Central memory CD8-positive, alpha-beta T cell (primary cell): ENCODE results near the gene NOP10.

ENCODE experiments used
- ATAC-seq: fragments of 150-1000 bp; cut with Tn5 transposase; replicated peaks from 2 replicates; pipeline ENCODE4 v1.10.0; 2022; ENCODE audit warnings: mild to moderate bottlenecking, moderate FRiP score, moderate number of reproducible peaks; ENCODE audit not compliant: poor library complexity, severe bottlenecking; ENCODE audit errors: extremely low read depth
- DNase-seq, 2 donors: peaks; one replicate each; pipeline ENCODE4 v3.0.0; 2021; ENCODE audit warnings: low spot score in 2 of 2
- H3K27ac Mint-ChIP-seq: one replicate; pipeline ENCODE4 v1.8.0; 2022; ENCODE audit warnings: low read depth, mild to moderate bottlenecking, moderate library complexity, mixed read lengths
- H3K27me3 Mint-ChIP-seq: one replicate; pipeline ENCODE4 v1.8.0; 2022; ENCODE audit warnings: mixed read lengths
- H3K36me3 Mint-ChIP-seq: one replicate; pipeline ENCODE4 v1.8.0; 2022; ENCODE audit warnings: mild to moderate bottlenecking, moderate library complexity, mixed read lengths; ENCODE audit not compliant: insufficient read depth
- H3K4me1 Mint-ChIP-seq: one replicate; pipeline ENCODE4 v1.8.0; 2022; ENCODE audit warnings: mixed read lengths
- H3K4me3 Mint-ChIP-seq: one replicate; pipeline ENCODE4 v1.8.0; 2022; ENCODE audit warnings: mild to moderate bottlenecking, moderate library complexity, mixed read lengths
- H3K9me3 Mint-ChIP-seq: one replicate; pipeline ENCODE4 v1.8.0; 2022; ENCODE audit warnings: mixed read lengths

The NOP10 gene

DNA sequence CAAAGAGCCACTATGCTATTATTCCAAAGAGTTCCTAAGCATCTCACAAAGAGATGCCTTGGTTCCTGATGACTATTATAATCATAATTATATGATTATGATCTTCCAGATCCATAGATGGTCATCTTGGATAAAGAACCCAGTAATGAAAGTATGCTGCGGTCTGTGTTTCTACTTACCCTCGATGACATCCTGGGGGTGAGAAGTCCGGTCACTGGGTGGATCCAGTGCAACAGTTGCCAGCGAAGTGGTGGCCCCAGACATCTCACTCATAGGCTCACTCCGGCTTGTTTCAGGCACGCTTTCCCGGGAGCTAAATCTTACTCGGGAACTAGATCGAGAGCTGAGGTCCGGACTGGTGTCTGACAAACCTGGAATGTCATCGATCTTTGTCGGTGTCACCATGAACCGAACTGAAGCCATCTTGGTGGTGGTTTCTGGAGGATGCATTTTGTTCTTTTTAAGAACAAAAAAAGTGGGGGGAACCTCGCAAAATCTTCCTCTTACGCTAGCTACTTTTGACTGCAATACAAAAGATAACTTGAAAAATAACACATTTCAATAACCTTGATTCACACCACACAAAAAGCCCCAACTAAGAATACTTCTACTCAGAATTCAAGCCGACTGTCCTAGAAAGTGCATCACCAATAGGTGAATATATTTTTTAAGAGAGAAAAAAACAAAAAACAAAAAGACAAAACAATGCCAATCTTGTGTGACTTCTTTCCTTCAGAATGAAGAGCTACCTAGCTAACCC is 6.5 kb downstream of the NOP10 start:
- Mint-ChIP-seq H3K27ac (peak overlapping the region; percentile 96), H3K36me3 (peaks cover 25% of the 10 kb centered on the region), H3K9me3 (no peaks in the 10 kb centered on the region), H3K4me1 (peaks cover 44% of the 10 kb centered on the region), H3K27me3 (no peaks in the 10 kb centered on the region), H3K4me3 (peak overlapping the region; percentile 96)
- no peak for DNase-seq
- no peak for ATAC-seq

DNA sequence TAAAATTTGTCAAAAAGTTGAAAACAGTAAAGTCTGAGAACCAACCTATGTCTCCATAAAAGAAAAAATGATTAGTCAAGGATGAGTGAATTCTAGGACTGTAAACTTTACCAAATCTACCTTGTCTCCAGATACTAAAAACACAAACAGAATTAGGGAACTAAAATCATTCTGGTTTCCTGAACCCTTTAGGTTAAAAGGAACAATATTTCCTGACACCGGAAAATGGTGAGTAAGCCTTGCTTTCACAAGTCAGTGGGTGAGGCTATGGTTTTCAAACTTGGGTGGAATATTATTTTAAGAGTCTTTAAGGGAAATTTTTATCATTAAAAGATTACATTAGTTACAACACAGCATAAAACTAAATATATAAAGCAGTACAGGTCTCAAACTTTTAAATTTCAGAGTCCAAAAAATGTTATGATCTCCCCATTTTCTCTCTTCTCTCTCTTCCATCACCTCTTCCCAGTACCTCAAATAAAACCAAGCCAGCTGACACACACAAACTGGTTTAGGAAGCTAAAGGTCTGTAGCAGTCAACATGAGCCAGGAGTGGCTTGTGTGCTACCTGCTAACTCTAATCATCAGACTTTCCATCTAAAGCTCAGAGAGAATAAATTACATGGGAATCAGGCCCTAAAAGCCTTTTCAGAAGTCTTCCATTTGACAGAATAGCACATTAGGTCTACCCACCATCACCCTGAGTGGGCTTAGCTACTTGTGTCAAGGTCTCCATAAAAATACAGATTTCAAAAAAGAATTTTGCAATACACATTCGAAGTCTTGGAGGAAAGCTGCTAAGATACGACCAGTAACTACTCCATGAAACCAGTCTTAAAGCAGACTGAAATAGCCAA is 7.5 kb downstream of the NOP10 start:
- Mint-ChIP-seq H3K9me3 (no peaks in the 10 kb centered on the region), H3K4me3 (peak overlapping the region; percentile 96), H3K27me3 (no peaks in the 10 kb centered on the region), H3K4me1 (peaks cover 41% of the 10 kb centered on the region), H3K27ac (peak overlapping the region; percentile 96), H3K36me3 (peaks cover 19% of the 10 kb centered on the region)
- ATAC-seq, result no peak
- no peak for DNase-seq

DNA sequence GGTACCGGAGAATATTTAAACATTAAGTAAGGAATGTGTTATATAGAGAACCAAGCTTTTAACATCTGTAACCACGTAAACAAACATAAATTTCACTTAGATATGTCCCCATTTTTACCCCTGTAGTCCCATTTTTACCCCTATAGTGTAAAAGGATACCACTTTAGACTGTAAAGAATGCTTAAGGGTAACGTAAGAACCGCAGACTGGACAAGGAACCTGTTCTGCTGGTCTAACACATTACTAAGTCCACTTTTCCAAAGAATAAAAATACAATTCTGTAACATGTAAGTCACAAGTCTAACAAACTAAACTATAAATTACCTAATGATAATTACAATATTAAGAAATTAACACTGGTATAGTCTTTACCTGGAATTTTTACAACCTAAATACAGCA is 8.3 kb downstream of the NOP10 start:
- Mint-ChIP-seq H3K36me3 (peaks cover 15% of the 10 kb centered on the region), H3K27me3 (no peaks in the 10 kb centered on the region), H3K4me3 (peak overlapping the region; percentile 96), H3K9me3 (no peaks in the 10 kb centered on the region), H3K27ac (peak overlapping the region; percentile 96), H3K4me1 (peaks cover 47% of the 10 kb centered on the region)
- ATAC-seq (no peak), DNase-seq (no peak)

DNA sequence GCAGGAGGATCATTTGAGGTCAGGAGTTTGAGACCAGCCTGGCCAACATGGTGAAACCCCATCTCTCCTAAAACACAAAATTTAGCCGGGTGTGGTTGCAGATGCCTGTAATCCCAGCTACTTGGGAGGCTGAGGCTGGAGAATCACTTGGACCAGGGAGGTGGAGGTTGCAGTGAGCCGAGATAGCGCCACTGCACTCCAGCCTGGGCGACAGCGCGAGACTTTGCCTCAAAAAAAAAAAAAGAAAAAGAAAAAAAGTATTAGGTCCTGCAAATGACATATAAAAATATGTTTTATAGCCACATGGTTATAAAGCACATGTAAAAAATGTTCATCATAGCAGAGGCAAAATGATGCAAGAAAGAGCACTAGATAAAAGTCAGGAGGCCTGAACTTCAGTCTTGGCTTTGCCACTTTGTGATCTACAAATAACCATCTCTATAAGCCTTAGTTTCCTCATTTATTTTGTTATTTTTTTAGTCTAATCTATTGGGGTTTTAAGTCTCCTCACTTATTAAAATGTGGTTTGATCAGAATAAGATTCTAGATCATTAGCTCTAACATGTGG is 10.3 kb downstream of the NOP10 start:
- H3K27me3 Mint-ChIP-seq, result no peaks in the 10 kb centered on the region
- no peak overlapping the region for H3K4me3 Mint-ChIP-seq
- H3K36me3 Mint-ChIP-seq, result peaks cover 13% of the 10 kb centered on the region
- H3K4me1 Mint-ChIP-seq, result peaks cover 55% of the 10 kb centered on the region
- no peak overlapping the region for H3K27ac Mint-ChIP-seq
- no peaks in the 10 kb centered on the region for H3K9me3 Mint-ChIP-seq
- ATAC-seq (no peak), DNase-seq (no peak)

DNA sequence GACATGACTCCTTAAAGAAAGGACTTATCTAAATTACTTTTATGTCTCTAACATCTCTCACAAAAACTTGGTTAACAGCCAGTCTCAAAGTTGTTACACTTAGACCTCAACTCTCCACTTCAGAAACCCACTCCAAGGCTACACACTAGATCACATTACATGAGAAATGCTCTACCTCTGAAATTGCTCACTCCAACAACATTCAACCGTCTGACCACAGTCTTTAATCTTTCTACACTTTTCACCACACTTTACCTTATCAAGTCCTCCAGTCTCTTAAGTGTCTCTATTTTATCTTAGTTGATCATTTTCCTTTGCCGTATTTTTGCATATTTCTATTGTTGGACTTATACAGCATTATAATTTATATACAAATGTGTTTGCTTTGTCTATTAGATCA is 11.1 kb downstream of the NOP10 start:
- Mint-ChIP-seq H3K9me3 (no peaks in the 10 kb centered on the region), H3K4me3 (no peak overlapping the region), H3K36me3 (peaks cover 6% of the 10 kb centered on the region), H3K4me1 (peaks cover 50% of the 10 kb centered on the region), H3K27me3 (no peaks in the 10 kb centered on the region), H3K27ac (peak overlapping the region; percentile 19)
- no peak for DNase-seq
- peak; percentile 84 for ATAC-seq

DNA sequence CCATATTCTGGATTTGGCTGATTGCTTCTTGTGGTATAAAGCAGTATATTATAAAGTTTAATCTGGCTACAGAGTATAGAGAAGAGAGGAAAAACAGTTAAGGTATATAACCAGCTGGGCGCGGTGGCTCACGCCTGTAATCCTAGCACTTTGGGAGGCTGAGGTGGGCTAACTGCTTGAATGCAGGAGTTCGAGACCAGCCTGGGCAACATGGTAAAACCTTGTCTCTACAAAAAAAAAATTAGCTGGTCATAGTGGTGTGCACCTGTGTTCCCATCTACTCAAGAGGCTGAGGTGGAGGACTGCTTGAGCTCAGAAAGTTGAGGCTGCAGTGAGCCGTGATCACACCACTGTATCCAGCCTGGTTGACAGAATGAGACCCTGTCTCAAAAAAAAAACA is 12.7 kb downstream of the NOP10 start:
- Mint-ChIP-seq H3K36me3 (peaks cover 3% of the 10 kb centered on the region), H3K27ac (no peak overlapping the region), H3K4me1 (peaks cover 35% of the 10 kb centered on the region), H3K27me3 (no peaks in the 10 kb centered on the region), H3K9me3 (no peaks in the 10 kb centered on the region), H3K4me3 (no peak overlapping the region)
- ATAC-seq (no peak), DNase-seq (no peak)

DNA sequence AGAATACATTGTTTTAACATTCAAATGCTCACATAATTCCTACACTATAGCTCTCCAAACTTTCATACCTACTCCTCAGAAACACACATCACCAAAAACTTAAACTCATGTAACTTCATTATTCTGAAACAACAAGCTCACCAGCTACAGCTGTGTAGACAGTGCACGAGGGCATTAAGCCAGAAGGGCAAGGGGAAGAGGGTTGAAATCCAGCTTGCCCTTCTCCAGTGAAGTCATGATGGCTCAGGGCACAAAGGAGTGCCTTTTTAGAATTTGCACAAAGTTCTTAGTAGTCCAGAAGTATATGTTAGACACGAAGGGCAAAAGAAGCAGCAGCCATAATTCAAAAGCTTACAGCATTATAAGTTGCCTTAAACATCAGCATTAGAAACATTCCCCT is 13.9 kb downstream of the NOP10 start:
- no peak for DNase-seq
- peaks cover 26% of the 10 kb centered on the region for H3K4me1 Mint-ChIP-seq
- H3K27me3 Mint-ChIP-seq, result no peaks in the 10 kb centered on the region
- no peak for ATAC-seq
- peaks cover 3% of the 10 kb centered on the region for H3K36me3 Mint-ChIP-seq
- H3K9me3 Mint-ChIP-seq, result no peaks in the 10 kb centered on the region
- H3K4me3 Mint-ChIP-seq, result no peak overlapping the region
- H3K27ac Mint-ChIP-seq, result no peak overlapping the region

DNA sequence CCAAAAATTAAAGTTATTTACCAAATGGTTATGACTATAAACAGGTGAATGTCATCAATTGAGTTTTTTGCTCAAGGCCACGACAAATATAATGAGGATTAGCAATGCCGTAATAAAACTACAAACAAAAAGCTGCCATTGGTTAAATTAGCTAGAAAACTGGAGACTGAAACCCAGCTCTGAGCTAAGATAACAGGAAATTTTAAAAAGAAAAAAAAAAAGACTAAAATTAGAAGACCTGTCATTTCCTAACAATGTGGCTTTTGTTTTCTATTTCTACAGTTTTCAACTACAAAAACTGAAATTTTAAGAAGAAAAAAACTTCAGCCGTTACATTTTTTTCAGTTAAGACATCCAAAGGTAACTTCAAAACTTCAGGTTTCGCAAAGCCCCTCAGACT is 15.0 kb downstream of the NOP10 start:
- Mint-ChIP-seq H3K4me1 (peaks cover 23% of the 10 kb centered on the region), H3K9me3 (no peaks in the 10 kb centered on the region), H3K36me3 (peaks cover 3% of the 10 kb centered on the region), H3K27me3 (no peaks in the 10 kb centered on the region), H3K4me3 (no peak overlapping the region), H3K27ac (no peak overlapping the region)
- DNase-seq (no peak), ATAC-seq (no peak)

DNA sequence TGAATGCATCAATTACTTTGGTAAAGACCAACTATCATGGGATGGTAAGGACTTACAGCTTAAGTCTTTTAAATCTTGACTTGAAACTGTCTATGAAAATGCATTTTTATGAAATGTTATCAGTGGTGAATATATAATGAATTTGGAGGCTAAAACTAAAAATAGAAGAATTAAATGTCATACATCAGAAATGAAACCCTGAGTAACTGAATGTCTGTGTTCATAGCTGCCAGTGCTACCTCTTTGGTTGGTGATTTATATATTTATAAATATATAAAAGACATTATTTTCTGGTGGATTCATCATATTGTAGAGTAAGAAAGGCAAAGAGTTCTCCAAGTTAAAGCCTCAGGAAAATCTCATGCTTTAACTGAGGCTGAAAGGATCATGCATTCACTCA is 17.6 kb downstream of the NOP10 start:
- H3K27me3 Mint-ChIP-seq, result no peaks in the 10 kb centered on the region

DNA sequence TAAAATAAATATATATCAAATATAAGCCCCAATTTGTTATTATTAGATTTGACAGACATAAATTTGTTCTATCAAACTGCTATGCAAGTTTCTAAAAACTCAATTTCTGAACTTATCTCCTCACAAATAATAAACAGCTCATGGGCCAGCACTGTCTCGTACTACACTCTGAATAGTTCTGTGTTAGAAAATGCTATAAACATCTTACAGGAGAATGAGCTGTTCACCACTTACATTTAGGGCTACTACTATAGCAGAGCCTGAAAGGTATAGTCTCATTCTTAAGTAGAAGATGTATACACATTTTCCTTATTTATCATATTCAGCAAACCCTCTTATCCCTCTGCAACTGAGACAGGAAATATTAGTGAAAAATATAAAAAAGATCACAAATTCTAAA is 18.0 kb downstream of the NOP10 start:
- DNase-seq (no peak), ATAC-seq (no peak)
- Mint-ChIP-seq H3K9me3 (no peaks in the 10 kb centered on the region), H3K4me3 (no peak overlapping the region), H3K4me1 (peaks cover 11% of the 10 kb centered on the region), H3K27ac (no peak overlapping the region), H3K27me3 (no peaks in the 10 kb centered on the region), H3K36me3 (no peaks in the 10 kb centered on the region)

More for the DNA sequence above, 17.6 kb downstream of the NOP10 start:
- no peak overlapping the region for H3K27ac Mint-ChIP-seq
- ATAC-seq (no peak), DNase-seq (no peak)
- H3K4me1 Mint-ChIP-seq, result peaks cover 14% of the 10 kb centered on the region
- no peaks in the 10 kb centered on the region for H3K36me3 Mint-ChIP-seq
- no peak overlapping the region for H3K4me3 Mint-ChIP-seq
- H3K9me3 Mint-ChIP-seq, result no peaks in the 10 kb centered on the region

DNA sequence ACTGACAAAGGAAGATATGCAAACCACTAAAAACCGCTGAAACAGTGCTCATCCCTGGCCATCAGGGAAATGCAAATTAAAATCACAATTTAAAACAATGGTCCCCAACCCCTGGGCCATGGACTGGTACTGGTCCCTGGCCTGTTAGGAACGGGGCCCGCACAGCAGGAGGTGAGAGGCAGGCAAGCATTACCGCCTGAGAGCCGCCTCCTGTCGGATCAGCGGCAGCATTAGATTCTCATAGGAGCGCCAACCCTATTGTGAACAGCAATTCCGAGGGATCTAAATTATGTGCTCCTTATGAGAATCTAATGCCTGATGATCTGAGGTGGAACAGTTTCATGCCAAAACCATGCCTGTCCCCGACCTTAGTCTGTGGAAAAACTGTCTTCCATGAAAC is 19.7 kb downstream of the NOP10 start:
- ATAC-seq (no peak), DNase-seq (no peak)
- Mint-ChIP-seq H3K36me3 (peaks cover under 1% of the 10 kb centered on the region), H3K27me3 (no peaks in the 10 kb centered on the region), H3K9me3 (no peaks in the 10 kb centered on the region), H3K27ac (no peak overlapping the region), H3K4me3 (no peak overlapping the region), H3K4me1 (peaks cover 9% of the 10 kb centered on the region)

DNA sequence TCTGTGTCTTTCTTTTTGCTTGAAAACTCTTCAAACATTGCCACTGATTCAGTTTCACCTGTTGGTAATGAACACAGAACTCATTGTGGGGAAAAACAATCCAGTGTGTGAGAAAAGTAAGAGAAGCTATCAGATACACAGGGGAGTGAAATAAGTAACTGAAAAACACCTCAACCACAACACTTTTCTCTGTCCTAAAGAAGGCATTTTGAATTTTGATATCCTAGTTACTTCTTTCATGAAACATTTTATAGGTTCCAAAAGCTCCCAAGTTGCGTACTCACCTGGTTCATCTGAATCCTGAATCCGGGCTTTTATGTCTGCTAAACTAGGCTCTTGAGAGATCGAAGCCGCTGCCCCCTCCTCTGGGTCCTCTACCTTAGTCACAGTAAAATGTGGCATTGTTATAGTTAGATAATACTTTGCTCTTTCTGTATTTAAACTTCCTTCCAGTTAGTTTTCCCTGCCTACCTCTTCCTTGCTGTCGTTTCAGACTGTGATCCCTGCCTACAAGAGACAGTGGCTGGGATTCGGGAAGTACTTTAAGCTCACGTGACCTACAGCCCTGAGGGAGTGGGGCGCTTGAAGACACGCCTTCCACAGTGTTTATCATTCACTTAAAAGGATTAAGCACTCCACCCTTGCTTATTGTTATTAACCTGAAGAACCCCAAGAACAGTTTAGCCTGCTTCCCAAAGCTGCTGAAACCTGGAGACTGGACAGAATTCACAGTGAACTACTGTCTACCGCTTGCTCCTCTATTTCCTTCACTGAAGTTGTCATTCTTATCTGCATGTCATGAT is 24.5 kb downstream of the NOP10 start:
- peaks cover 11% of the 10 kb centered on the region for H3K4me1 Mint-ChIP-seq

More for the DNA sequence above, 24.5 kb downstream of the NOP10 start:
- peaks cover 6% of the 10 kb centered on the region for H3K36me3 Mint-ChIP-seq
- DNase-seq, result no peak
- no peaks in the 10 kb centered on the region for H3K27me3 Mint-ChIP-seq
- ATAC-seq, result peak; percentile 52
- H3K4me3 Mint-ChIP-seq, result peak overlapping the region; percentile 84
- H3K27ac Mint-ChIP-seq, result peak overlapping the region; percentile 64
- no peaks in the 10 kb centered on the region for H3K9me3 Mint-ChIP-seq
